DMS79 (cell line): ENCODE results near the gene TNNI2.

Experiments used
- DNase-seq: peaks from one replicate; lab custom pipeline; 2025; lab: John Stamatoyannopoulos, UW

Gene TNNI2

DNA sequence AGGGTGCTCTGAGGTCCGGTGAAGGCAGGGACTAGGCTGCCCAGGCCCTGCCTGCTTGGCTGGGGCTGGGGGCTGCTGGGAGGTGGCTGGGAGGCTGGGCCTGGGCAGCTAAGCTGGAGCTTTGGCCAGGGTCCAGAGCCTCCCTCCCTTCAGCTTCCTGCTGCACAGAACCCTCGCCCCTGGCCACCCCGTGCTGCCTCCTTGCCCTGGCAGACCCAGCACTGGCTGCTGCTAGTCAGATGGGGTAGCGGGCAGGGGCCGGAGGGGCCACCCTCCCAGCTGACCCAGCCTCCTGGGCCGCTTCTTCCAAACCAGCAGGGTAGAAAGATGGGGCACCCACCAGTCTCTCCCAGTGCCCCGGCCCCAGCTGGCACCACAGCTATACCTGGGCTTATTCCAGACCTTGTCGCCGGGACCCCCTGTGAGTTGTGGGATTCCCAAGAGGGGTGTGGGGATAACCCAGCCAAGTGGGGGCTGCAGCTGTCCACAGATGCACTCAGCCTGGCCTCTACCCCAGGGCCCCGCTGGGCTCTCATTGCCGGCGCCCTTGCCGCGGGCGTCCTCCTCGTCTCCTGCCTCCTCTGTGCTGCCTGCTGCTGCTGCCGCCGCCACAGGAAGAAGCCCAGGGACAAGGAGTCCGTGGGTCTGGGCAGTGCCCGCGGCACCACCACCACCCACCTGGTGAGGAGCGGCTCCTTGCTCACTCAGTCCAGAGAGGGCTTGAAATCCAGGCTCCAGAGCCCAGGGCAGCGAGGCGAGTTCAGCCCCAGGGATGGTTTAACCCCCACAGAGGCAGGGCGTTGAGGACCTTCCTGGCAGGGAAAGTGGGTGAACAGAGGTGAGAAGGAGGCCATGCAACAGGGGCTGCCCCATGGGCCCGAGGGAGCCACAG lies 3.8 kb upstream of the TNNI2 start, which contains the start of gene SYT8:
Gene SYT8, plus strand, starts transcription at position 212 of the 892 bp plus-strand sequence. Its CDS starts 116 bp downstream, at position 328.
- DNase-seq: no peak

DNA sequence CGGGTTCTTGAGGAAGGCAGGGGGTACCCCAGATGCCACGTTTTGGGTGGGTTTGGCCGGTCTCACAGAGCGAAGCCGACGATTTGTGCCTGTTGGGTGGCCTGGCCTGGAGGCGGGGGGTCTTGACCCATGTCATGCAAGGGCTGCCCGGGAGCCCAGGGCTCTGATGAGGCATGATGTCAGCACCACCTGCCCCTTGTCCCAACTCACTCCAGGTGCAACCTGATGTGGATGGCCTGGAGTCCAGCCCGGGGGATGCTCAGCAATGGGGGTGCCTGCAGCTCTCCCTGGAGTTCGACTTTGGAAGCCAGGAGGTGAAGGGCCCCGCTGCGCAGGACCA lies 3.1 kb upstream of the TNNI2 start:
- DNase-seq: no peak

DNA sequence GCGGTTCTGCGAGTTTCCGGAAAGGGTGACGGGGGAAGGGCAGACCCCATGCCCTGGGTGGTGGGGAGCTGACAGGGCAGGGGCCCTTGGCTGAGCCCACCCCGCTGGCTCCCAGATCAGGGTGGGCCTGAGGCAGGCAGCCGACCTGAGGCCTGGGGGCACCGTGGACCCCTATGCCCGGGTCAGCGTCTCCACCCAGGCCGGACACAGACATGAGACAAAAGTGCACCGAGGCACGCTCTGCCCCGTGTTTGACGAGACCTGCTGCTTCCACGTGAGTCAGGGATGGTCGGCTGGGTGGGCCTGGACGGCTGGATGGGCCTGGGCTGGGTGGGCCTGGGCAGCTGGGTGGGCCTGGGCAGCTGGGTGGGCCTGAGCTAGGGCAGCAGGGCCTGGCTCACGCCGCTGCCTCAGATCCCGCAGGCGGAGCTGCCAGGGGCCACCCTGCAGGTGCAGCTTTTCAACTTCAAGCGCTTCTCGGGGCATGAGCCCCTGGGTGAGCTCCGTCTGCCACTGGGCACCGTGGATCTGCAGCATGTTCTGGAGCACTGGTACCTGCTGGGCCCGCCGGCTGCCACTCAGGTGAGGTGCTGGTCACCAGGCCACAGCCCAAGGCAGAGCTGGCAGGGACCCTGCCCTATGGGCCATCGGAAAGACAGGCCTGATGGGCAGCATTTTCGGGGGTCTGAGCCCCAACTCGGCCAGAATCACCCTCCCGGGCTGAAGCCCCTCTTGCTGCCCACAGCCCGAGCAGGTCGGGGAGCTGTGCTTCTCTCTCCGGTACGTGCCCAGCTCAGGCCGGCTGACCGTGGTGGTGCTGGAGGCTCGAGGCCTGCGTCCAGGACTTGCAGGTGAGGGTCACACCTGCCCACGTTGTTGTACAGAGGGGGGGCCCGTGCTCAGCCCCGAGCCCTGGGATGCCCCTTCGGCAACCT lies 2.5 kb upstream of the TNNI2 start:
- no peak for DNase-seq

DNA sequence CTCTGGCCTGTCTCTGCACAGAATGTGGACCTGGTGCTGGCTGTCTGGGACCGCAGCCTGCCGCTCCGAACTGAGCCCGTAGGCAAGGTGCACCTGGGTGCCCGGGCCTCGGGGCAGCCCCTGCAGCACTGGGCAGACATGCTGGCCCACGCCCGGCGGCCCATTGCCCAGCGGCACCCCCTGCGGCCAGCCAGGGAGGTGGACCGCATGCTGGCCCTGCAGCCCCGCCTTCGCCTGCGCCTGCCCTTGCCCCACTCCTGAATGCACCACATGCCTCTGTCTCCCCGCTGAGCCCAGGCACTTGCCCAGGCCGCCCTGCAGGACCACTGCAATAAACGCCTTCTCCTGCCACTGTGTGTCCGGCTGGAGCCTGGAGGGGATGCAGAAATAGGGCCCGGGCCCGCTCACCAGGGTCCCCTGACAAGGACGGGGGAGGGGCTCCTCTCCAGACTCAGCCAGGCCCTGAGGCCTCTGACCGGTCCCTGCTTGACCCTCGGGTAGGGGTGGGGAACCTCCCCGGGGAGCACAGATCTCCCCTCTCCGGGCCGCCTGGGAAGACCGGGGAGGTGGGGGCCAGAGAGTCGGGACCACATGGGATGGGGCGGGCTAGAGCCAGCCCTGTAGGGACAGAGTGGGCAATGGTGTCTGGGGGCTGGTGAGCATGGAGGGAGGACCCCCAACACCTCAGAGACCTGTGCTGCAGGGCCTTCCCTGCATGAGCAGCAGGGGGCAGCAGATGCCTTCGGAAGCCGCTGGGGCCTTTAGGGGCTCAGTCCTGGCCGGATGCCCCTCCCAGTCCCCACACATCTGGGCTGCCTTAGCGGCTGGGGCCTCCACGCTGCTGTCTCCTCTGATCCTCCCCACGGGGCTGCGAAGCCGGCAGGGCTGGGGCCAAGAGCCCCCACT lies 1.4 kb upstream of the TNNI2 start:
- no peak for DNase-seq

DNA sequence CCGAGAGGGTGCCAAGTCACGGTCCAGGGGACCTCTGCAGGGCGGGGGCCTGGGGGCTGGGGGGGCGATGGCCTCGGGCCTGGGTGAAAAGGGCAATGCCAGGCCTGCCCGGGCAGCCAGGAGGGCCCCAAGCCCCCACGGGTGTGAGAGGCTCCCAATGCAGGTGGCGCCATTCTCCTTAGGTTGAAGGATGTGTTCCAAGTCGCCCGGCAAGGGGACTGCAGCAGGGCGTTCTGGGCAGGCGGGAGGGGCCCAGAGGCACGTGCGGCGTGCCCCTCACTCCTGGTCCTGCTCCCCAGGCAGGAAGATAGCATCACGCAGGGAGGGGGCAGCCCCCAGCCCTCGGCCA lies 730 bp upstream of the TNNI2 start:
- no peak for DNase-seq

DNA sequence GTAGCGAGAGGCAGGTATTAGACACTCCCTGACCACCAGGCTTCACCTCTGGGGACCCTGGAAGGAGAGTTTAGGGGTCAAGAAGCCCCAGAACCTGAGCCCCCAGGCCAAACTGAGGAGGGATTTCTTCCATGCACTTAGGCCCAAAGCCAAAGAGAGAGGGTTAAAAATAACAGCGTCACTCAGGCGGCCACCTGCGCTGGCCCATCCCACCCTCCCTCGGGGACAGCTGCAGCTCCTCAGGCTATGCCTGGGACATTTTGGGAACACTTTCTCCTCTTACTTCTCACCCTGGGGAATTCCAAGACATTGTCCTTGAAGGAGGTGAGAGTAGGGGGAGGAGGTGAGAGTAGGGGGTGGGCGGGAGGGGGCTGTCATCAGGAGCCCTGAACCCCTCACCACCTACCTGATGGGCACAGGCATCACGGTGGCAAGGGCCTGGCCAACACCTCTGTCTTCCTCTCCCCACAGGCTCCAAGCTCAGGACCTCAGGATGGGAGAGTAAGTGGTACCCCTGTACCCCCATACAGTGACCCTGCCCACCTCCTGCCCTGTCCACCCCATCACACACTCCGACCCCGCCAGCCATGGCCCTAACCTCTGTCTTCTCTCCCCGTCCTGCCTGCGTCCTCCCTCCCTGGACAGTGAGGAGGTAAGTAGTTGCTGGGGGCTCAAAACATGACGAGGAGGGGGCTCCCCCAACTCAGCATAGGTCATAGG lies 583 bp downstream of the TNNI2 start:
- DNase-seq: no peak

DNA sequence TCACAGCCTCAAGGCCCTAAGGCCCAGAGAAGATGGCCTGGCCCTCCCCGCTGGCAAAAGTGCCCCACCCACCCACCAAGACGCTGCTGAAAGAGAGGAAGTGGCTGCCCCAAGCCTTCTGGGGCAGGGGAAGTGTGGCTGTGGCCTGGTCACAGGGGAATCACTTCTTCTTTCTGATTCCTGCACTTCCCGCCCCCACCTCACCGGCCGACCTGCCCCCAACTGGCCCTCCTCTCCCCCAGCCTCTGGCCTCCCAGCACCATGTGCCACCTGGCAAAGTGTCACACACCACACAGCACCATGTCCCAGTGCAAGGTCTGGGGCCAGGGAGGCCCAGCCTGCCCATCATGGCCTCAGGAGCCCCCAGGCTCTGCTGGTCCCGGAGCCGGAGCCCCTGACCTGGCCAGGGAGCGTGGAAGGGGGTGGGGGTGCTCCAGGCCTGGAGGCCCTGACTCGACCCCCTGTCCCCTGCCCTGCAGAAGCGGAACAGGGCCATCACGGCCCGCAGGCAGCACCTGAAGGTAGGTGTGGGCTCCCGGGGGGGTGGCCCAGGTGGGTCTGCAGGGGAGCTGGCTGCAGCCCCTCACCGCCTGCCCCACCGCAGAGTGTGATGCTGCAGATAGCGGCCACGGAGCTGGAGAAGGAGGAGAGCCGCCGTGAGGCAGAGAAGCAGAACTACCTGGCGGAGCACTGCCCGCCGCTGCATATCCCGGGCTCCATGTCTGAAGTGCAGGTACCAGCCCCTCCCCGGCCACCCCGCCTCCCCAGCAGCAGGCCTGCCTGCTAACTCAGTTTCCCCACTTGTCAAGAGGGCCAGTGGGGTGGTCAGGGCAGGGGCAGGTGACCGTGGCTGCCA lies 1.4 kb downstream of the TNNI2 start:
- DNase-seq: no peak

DNA sequence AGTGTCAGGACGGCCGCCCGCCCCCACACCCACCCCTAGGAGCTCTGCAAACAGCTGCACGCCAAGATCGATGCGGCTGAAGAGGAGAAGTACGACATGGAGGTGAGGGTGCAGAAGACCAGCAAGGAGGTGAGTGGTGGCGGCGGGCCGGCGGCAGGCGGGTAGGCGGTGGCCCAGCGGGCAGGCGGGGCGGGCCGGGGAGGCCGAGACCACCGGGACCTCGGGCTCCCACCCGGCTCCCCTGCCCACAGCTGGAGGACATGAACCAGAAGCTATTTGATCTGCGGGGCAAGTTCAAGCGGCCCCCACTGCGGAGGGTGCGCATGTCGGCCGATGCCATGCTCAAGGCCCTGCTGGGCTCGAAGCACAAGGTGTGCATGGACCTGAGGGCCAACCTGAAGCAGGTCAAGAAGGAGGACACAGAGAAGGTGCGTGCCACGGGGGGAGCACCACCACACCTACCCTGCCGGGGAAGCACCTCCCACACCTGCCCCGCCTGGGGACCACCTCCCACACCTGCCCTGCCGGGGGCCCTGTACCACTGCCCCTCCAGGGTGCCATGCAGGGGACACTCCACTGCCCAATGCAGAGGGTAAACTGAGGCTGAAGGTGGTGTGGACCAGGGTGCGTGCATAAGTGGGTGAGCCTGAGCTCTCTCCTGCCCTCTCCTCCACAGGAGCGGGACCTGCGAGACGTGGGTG lies 2.1 kb downstream of the TNNI2 start:
- no peak for DNase-seq

DNA sequence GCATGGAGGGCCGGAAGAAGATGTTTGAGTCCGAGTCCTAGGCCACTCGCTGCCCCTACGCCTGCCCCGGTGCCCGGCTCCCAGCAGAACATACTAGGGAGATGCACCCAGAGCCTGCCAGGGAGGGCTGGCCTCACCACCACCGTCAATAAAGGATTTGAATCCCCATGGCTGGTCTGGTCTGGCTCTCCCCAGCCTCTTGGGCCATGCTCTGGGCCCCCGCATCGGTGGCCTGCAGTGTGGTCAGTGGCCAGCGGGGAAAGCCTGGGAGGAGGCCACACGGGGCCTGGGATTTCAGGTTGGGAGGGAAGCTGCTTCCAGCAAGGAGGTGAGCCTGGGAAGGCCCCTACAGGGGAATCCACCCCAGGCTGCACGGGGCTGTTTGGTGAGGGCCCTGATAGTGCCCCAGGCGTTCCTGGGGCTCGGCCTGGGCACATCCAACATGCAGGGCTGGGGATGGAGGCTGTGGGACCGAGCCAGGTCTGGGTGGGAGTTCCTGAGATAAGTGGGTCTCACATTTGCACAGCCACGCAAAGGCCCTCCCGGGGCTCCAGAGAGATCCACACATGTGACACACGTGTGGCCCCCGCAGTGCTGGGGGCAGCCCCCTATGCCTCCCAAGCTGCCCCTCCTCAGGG lies 2.8 kb downstream of the TNNI2 start:
- no peak for DNase-seq

DNA sequence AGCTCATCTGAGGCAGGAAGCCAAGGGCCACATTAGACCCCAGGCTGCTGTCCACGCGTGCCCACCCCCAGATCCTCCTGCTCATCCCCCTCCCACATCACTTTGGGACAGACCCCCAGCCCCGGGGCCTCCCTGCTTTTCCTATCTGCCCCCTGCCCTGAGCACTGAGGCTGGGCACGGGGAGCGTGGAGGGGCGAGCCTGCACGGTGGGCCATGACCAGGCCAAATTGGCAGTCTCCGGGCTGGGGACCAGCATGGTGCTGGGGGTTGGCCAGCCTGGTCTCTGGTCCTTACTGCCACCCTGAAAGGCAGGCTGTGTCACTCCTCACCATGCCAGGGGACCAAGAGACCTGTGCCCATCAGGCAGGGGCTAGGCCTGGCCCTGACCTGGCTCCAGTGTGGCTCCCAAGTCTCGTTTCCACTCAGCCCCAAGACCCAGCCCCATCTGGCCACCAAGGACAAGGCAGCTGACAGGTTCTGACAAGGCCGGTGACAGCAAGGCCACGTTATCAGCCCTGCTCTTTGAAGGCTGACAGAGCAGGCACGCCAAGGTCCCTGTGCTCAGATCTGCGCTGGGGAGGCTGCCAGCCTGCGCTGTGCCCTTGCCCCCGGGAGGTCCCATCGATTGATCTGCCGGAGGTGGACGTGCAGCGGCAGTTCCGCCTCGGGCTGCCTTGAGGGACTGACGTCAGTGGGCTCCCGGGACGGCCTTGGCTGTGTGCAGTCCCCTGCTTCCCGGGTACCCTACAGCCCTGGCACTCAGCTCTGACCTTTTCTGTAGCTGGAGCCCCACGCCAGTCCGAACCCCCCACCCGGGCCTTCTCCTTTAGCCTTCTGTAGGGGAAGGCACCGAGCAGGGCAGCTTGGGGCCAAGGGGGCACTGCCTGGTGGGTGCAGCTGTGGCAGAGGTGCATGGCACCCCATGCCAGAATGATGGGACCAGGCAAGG lies 3.6 kb downstream of the TNNI2 start:
- no peak for DNase-seq

DNA sequence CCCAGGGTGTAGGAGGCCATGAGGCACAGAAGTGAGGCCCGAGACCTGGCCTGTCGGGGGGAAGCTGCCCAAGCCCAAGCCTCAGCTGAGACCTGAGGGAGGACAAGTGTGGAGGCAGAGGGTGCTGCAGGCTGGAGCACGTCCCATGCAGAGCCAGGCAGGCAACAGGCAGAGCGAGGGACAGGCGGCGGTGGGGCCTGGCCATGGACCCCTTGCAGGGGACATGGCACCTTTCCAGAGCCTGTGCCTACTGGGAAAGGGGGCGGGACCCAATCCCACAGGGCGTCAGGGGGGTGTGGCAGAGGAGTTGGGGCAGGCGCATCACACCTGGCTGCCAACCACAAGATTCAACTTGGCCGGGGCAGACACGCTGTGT lies 4.3 kb downstream of the TNNI2 start:
- no peak for DNase-seq

DNA sequence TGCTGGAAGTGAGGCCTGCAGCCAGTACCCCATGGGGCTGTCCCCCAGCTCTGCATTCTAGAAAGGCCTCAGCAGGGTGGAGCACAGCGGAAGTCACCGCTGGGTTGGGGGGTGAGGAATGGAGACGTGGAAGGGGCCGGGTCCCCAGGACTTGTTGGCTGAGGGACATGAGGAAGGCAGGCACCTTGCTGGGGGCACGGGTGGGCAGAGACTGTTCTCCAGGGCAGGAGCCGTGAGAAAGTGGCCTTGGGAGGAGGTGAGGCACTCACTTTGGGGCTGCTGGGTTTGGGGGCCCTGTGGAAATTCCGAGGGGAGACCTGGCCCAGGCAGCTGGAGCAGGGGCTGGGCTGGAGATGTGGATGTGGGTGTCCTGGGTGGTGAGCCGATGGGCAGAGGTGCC lies 5.0 kb downstream of the TNNI2 start:
- no peak for DNase-seq

DNA sequence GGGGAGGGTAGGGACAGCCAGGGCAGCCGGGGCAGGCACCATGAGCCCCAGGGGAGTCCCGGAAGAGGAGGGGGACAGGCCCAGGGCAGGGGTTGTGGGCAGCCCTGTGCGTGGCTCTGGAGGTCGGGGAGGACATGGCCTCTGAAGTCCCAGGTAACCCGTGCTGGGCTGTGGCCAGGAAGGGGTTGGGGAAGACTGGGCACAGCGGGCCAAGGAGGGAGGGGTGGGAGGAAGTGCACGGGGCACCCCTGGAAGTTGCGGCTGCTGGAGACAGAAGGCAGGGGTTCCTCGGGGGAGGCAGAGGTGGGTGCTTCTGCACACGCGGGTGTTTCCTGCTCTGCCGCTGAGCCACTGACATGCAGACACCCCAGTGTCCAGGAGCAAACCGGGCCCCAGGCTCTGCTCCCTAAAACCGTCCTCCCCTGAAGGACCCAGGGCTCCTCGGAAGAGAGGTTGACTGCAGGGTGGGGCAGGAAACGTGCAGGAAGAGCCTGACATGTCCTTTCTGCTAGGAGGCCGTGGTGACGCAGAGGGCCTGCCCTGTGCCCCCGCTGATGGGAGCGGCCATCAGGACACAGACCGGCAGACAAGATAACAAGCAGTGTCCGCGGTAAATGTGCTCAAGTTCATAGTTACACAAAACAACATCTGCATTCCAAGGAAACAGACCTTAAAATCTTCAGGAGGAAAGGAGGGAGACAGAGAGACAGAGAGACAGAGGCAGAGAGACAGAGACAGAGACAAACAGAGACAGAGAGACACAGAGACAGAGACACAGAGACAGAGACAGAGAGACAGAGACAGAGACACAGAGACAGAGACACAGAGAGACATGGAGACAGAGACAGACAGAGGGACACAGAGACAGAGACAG lies 5.7 kb downstream of the TNNI2 start:
- DNase-seq: no peak

DNA sequence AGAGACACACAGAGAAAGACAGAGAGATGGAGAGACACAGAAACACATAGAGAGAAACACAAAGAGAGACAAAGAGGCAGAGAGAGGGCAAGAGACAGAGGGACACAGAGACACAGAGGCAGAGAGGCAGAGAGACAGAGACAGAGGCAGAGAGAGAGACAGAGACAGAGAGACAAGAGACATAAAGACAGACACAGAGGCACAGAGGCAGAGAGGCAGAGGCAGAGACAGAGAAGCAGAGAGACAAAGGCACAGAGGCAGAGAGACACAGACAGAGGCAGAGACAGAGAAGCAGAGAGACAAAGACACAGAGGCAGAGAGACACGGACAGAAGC lies 6.3 kb downstream of the TNNI2 start:
- no peak for DNase-seq

DNA sequence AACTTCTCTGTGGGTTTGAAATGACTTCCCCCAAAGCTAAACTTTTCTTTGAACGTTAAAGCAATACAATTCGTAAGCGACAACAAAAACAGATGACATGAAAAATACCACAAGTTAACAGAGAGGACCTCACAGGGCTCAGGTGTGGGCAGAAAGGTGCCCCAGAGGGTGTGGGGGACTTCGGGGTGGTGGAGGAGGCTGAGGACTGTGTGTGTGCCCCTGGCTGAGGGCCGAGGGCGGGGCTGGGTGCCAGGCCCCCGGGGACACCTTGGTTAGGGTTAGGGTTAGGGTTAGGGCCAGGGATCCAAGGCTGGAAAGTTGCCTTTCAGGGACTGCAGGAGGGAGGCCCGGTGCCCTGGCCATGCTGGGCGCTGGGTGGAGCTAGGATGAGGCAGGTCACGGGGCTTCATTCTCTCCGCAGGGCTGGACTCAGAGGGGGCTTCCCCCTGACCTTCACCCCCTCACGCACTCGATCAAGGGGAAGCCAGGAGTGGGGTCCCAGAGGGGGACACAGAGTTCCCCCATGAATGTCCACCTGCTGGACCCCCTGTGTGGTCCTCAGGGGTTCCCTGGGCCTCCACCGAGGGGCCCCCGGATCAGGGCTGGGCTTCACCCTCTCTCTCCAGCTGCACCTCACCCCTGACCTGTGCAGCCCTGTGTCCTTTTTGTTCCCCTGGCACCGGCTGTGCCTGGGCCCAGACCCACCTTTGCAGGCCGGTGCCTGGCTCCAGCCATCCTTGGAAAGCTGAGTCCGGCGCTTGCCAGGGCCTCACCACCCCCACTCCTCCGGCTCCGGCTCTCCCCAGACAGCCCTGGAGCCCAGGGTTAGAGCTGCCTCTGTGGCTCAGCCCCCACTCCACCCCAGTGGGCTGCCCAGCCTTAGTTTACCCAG lies 7.0 kb downstream of the TNNI2 start:
- no peak for DNase-seq

DNA sequence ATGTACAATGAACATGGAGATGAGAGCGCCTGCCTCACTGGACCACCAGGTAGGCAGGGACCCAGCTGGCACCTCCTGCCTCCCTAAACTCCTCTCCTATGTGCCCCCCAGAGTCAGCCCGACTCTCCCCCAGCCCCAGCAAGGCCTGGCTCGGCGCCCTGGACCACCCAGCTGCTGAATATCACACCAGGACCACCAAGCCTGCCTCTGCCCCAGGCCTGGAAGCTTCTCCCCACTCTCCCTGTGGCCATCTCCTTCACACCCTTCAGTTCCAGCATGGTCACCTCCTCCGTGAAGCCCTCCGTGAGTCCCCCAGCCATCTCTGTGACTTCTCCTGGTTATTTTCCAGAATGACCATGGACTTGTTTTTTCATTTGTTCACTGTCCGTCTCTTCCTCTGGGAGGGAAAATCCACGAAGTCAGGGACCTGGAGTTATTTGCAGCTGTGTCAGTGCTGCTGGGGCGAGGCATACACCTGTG lies 7.7 kb downstream of the TNNI2 start:
- DNase-seq: no peak
